HK-2 (cell line): ENCODE data around the gene TMCC3.
"Not testable (repeated sequence)": the region's sequence is repeated elsewhere in the genome, so short reads cannot be mapped to it uniquely, and the experiment has no call there.

ENCODE experiments used
- DNase-seq: peaks from one replicate; pipeline ENCODE4 v3.0.0-alpha.2; 2018; ENCODE audit not compliant: unreplicated experiment

The TMCC3 gene

DNA sequence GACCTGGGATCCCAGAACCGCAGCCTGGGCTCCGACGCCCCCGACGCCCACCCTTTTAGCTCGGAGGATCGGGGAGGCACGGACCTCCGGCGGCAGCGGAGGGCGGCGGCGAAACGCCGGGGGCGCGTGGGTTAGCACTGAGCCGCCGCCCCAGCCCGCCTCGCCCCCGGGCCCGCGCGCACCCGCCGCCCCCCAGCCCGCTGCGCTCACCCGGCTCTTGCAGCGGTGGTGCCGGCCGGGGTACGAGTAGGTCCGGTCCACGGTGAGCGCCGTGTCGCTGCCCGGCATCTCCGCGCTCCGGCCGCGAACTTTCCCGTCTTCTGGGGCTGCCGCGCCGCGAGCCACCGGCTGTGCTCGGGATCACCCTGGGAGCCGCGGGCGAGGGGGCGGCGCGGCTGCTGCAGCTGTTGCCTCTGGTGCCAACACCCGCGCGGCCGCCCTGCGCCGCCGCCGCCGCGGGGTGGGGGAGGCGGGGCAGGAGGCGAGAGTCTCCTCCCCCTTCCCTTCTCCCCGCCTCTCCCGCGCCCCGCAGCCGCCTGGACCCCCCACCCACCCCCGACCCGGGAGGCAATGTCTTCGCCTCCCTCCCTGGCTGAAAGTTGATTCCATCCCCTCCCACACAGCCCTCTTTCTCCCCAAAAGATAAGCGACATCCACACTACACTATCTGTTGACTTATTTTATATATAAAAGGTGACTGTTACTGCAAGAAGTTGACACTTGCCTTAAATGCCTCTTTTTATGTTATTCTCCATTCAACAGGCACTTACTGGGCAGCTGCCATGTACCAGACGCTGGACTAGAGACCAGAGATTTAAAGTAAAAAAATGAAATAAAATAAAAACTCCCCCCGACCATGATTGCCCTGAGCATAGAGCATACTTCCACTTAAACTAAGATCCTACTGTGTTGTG is at the start of gene TMCC3:
TMCC3 (minus strand) TSS at position 415 of the 914 bp plus-strand sequence; CDS start at position 288, 127 bp downstream.
- no peak for DNase-seq

DNA sequence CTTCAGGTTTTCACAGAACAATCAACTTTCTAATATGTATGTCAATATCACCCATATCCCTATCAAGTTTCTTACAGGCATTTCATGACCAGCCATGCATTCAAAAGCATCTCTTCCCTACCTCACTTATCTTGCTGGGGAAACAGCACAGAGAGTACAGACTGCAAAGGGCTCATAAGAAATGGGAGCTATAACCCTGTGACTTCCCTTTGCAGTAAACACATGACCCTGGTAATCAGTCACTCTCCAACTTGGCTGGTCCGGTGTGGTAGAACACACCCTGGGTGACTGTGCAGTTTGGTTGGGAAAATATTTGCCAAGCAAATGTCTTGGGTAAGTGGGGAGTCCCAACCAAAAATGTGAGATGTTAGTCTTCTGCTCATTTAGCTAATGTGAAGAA is 49.4 kb upstream of the TMCC3 start:
- no peak for DNase-seq

DNA sequence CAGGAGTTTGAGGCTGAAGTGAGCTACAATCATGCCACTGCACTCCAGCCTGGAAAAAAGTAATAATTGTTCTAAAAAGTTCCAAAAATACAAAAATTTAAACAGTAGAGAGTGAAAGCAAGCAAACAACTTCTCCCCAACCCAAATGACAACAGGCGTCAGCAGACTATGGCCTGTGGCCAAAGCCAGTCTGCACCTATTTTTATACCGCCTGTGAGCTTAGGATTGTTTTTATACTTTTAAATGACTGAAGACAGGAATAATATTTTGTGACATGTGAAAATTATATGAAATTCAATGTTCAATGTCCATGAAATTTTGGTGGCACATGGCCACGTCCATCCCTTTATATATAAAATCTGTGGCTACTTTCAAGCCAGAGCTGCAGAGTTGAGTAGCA is 48.2 kb upstream of the TMCC3 start:
- DNase-seq: no peak

- DNase-seq: no peak
Observed at GRCh38 chr12:94697631-94698030, 47.3 kb upstream of the TMCC3 start.

- no peak for DNase-seq
Observed at GRCh38 chr12:94694732-94695131, 44.4 kb upstream of the TMCC3 start.

DNA sequence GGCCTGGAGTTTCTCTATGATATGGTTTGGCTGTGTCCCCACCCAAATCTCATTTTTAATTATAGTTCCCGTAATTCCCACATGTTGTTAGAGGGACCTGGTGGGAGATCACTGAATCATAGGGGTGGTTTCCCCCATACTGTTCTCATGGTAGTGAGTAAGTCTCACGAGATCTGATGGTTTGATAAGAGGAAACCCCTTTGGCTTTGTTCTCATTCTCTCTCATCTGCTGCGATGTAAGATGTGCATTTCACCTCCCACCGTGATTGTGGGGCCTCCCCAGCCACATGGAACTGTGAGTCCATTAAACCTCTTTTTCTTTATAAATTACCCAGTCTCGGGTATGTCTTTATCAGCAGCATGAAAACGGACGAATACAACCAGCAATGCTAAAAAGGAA is 42.5 kb upstream of the TMCC3 start:
- not testable (repeated sequence) for DNase-seq

DNA sequence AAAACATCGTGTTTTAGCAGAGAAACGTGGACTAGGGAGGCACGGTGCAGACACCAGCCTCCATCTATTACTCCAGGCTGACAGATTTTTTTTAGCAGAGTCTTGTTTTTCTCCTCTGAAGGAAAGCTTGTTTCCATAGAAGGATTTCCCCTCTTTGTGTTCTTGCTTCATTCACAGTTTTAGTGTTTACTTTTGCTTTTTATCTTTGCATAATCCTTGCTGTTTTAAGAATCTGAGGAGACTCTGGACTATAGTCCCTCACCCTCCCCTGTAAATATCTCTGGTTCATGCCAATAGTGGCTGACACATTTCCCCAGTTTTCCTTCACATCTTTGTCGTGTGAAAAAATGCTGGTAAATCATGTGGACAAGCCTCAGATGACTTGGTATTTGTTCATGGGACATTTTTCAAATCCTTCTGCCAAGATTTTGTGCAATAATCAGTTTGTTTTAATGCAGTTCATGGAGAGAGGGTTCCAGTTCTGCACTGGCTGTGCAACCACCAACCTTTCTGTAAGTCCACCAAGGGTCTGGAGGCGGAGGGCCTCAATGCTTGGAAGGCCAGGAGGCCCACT is 39.9 kb upstream of the TMCC3 start:
- no peak for DNase-seq

DNA sequence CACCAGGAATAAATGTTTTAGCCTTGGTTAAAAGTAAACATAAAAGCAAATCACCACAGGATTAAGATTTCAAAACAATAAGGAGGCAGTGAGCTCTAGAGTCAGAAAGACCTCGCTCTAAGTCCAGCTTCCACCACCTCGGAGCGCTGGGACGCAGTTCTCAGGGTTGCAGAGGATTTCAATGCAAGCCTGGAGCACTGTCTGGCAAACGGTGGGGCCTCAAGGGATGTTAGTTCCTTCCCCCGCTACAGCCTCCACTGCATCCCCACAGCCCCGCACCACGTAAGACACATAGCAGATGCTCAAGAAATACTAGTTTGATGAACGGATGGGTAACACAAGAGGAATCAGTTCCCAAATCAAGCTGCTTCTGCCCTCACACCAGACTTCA is 39.3 kb upstream of the TMCC3 start:
- no peak for DNase-seq

DNA sequence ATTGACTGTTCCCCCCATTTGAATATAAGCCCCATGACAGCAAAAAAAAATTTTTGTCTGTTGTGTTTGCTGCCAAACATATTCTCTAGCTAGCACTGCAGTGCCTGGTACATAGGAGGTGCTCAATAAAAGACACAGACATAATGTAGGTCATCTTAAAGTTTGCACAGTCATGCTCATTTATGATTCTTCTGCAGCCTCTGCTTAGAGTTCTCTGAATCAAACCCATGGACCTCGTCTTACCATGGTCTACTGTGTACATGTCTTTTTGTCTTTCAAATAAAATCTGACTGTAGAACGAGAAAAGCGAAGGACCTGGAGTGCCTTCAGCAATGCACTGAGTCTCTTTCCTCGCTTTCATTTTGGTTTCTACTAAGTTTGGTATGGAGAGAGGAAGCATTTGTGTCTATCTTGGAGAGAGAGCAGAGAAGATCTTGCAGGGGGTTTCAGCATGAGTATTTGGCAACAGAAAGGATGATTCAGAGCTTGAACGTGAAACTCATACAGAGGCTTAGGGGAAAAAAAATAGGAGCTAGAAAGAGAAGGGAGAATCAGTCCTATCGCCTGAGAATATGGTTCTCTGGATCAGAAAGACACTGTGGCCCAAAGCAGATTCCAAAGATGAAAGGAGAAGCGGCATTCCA is 38.8 kb upstream of the TMCC3 start:
- DNase-seq: no peak

- DNase-seq: no peak
Observed at GRCh38 chr12:94687891-94688290, 37.5 kb upstream of the TMCC3 start.

DNA sequence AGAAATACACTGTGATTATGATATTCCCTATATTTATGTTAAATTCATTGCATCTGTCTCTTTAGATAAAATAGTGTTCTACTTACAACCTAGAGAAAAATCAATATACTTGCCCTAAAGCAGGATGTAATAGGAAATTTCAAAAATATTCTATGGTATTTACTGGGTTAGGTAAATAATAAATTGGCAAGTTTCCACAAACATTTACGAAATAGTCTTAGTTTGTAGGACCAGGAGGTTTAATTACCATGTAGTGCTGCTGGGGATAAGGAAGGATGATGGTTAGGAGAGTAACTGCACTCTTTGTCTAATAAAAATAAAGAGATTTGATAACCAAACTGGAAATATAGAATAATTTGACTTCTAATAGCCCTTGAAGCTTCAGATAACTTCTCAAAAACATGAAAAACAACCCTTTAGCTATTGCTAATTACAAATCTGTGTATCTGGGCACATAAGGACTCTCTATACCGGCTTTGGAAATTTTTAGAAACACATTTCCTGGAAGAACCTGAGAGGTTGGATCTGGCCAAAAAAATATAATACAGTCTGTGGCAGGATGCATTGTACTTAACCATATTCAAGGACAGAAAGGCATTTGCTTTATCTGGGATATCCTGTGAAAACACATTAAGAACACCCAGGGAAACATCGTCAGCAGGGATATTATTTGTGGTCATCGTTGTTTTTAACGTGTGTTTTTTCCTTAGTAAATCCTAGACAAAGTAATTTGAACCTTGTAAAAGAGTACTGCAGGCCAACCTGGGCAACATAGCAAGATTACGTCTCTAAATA is 36.7 kb upstream of the TMCC3 start:
- DNase-seq: no peak

GRCh38 chr12:94684416-94685142 is 34.2 kb upstream of the TMCC3 start:
- no peak for DNase-seq

DNA sequence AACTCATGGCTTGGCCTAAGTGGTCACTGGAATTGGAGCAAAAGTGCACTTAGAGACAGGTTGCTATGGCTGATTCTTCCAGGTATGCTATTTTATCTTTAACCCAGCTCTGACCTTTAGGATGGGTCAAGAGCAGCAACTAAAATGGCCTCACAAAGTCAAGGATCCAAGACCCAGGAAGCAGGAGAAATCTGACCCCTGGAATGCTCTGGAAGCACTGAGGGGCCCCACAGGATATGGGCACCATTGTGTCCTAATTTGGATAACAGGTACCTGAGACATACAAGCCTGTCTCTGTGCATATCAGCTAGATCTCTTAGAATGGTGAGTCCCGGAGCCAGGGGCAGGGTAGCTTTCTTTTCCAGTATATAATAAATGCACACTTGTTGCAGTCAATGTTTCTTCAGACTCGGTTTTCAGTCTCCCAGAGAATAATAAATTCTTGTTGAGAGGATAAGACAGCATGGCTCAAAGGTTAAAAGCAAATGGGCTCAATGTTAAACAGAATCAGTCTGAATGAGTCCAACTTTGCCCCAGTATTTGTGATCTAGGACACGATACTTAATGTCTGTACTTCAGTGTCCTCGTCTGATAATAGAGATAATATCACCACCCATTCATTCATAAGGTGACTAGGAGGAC is 29.3 kb upstream of the TMCC3 start:
- DNase-seq: no peak

GRCh38 chr12:94678849-94679248 is 28.5 kb upstream of the TMCC3 start:
- DNase-seq: no peak

DNA sequence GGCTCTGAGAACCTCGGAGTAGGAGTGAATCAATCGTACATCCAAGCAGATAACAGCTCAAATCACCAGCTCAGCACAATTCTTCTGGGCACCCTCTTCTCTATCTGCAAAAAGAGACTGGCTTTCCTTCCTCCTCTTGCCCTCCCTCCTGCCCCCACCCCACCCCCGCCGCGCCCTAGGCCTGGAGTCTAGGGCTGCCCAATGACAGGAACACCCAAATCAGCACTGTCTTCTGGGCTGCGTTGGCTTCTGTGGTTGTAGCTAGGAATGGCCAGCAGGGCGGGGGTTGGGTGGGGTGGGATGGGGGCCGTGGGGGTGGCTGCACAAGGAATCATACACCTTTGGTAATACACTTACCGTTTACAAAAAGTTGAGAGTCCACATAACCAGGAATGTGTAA is 28.0 kb upstream of the TMCC3 start:
- no peak for DNase-seq

GRCh38 chr12:94677778-94678177 is 27.4 kb upstream of the TMCC3 start:
- no peak for DNase-seq

GRCh38 chr12:94676922-94677321 is 26.6 kb upstream of the TMCC3 start:
- no peak for DNase-seq

DNA sequence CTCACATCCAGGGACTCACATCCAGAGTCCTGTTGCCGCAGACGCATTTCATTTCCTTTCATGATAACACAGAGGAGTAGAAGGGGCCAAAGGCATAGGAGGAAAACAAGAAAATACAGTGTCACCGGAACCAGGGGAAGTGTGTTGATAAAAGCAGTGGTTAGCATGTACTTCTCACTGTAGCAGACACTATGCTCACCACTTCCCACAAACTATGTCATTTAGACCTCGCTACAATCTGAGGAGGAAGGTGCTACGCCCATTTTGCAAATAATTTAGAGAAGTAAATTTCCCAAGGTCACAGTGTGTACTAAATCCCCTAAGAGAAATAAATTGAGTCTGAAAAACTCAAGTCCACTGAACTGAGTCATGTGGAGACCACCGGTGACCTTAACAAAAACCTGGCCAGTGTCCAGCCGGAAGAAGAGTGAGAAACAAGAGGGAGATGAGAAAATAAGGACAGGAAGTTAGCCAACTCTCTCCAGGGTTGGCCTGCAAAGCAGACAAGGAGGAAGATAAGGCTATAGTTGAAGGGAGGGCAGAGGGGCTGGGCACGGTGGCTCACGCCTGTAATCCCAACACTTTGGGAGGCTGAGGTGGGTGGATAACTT is 25.8 kb upstream of the TMCC3 start:
- DNase-seq: no peak

- DNase-seq: no peak
Observed at GRCh38 chr12:94674835-94675234, 24.5 kb upstream of the TMCC3 start.

DNA sequence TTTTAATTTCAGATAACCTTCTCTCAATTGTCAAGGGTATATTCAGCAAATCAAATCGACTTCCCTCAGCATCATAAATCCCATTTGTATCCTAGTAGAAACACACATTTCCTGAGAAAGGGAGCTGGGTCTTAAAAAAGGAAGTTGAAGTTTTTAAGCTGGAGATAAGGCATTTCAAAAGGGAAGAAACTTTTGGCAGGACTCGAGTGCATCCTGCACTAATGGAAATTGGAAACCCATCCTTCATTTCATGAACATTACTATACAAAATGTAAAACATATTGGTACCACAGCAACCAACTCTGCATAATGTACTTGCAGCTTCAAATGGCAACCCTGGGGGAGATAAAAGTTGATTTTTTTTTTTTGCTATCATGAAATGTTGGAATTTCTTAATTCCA is 23.7 kb upstream of the TMCC3 start:
- DNase-seq: no peak

DNA sequence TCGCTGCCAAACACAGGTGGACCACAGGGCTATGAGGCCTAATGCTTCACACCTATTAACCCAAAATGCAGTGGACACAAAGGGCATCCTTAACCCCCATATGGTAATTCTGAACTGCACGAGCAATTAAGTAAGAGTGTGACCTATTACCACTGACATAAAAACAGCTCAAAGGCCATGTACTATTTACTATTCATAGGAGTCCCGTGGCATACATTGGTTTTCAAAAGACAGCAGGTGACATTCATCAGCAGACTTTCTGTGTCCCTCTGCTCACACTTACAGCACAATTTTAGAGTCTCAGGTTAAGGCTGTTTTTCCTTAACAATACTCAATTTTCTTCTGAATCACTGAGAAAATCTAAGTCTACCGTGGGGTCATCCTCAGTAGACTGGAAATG is 23.1 kb upstream of the TMCC3 start:
- no peak for DNase-seq
